Right ventricle myocardium superior (tissue), 1 donor: Measurements from ENCODE around the gene TNRC6C. TPM values are rescaled to one million over a fixed set of nuclear protein-coding genes. Genes with fewer than 3 reads are reported as not detected.

Experiments used
- ATAC-seq: fragments of 200-7000 bp; cut with Tn5 transposase; one replicate; pipeline ENCODE4 v1.9.1; 2020; ENCODE audit warnings: mild to moderate bottlenecking; ENCODE audit not compliant: poor library complexity
- DNase-seq: peaks from one replicate; pipeline ENCODE4 v3.0.0-alpha.2; 2020
- intact Hi-C: fragments of 100-400 bp; cut with DNase I; formaldehyde crosslinking; loops from one replicate; pipeline ENCODE4 v1.11.2; 2022
- total RNA-seq: library from RNA; stranded (reverse); fragmentation: NEBNext Ultra II Directional; extraction: Animal tissue kit (Norgen Biotek cat#: 25700); gene quantifications from one replicate; pipeline ENCODE4 v1.2.1, GENCODE V29; 2021
- donor health status: DM: no; HTN: yes; CAD: no; lungs with severe emphysema.

TNRC6C gene
- total RNA-seq, 1 donor from 2014 or later, result 17.8 TPM

- DNase-seq (no peak), ATAC-seq (no peak)
These were observed 165.8 kb downstream of the TNRC6C start for GRCh38 chr17:78124081-78124835.

GRCh38 chr17:78124836-78125137, 166.3 kb downstream of the TNRC6C start:
- no peak for ATAC-seq
- no peak for DNase-seq
- intact Hi-C loops, result no loop called here

More at GRCh38 chr17:78124081-78124835, 165.8 kb downstream of the TNRC6C start:
- intact Hi-C loops, result no loop called here

- DNase-seq (peak; percentile 43), ATAC-seq (no peak)
- intact Hi-C loops, result no loop called here
These were observed 166.8 kb downstream of the TNRC6C start for GRCh38 chr17:78125138-78125913.

- intact Hi-C loops, result no loop called here
- DNase-seq, result peak; percentile 75
- ATAC-seq, result peak; percentile 16
These were observed 167.7 kb downstream of the TNRC6C start for GRCh38 chr17:78125976-78126894.

GRCh38 chr17:78126895-78127238, 168.4 kb downstream of the TNRC6C start:
- ATAC-seq (no peak), DNase-seq (no peak)
- intact Hi-C loops, result no loop called here

- ATAC-seq, result peak; percentile 50
- intact Hi-C loops, result no loop called here
- peak; percentile 88 for DNase-seq
These were observed 168.9 kb downstream of the TNRC6C start for GRCh38 chr17:78127239-78127887.

- ATAC-seq, result peak; percentile 34
- intact Hi-C loops, result no loop called here
- DNase-seq, result peak; percentile 59
These were observed 169.5 kb downstream of the TNRC6C start for GRCh38 chr17:78127888-78128550.

- DNase-seq (peak; percentile 76), ATAC-seq (peak; percentile 59)
- intact Hi-C loops, result no loop called here
These were observed 170.2 kb downstream of the TNRC6C start, which contains the start of gene TMC6 for GRCh38 chr17:78128551-78129350. TSS of gene TMC6 (minus strand) at chr17:78128755. CDS start at chr17:78126832, 1,923 bp downstream.

GRCh38 chr17:78129351-78130089, 171.0 kb downstream of the TNRC6C start:
- DNase-seq, result no peak
- intact Hi-C loops, result no loop called here
- no peak for ATAC-seq

GRCh38 chr17:78130090-78130436, 171.6 kb downstream of the TNRC6C start:
- intact Hi-C loops, result no loop called here
- DNase-seq (no peak), ATAC-seq (no peak)

- peak; percentile 60 for DNase-seq
- intact Hi-C loops, result no loop called here
- no peak for ATAC-seq
These were observed 172.1 kb downstream of the TNRC6C start, which contains the start of gene TMC8 for GRCh38 chr17:78130437-78131101. TSS of gene TMC8 (plus strand) at chr17:78130771. CDS start at chr17:78131589, 818 bp downstream.

GRCh38 chr17:78131172-78132083, 172.9 kb downstream of the TNRC6C start:
- intact Hi-C loops, result no loop called here
- no peak for DNase-seq
- no peak for ATAC-seq

- ATAC-seq (no peak), DNase-seq (no peak)
- intact Hi-C loops, result no loop called here
These were observed 173.7 kb downstream of the TNRC6C start for GRCh38 chr17:78132084-78132676.

GRCh38 chr17:78132767-78133178, 174.3 kb downstream of the TNRC6C start:
- no peak for ATAC-seq
- no peak for DNase-seq
- intact Hi-C loops, result no loop called here
